ENCODE data around the gene RPS6KL1.

RPS6KL1 gene

GRCh38 chr14:74911704-74912103 lies 11.4 kb downstream of the RPS6KL1 start:
- no peak for DNase-seq

DNA sequence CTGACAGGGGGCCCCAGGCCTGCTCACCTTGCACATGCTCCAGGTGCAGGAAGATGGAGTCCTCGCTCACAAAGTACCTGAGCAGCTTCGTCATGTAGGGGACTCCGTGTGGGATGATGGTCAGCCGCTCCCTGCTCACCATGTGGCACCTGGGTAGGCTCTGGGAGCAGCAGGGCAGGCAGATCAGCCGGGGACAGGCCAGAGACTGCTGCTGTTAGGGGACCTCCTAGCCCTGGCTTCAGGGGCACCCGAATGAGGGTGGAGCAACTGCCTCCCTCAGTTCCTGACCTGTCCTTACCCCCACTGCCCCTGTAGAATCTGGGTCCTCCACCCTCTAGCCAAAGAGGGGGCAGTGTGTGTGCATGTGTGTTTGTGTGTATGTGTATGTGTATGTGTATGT lies 11.8 kb downstream of the RPS6KL1 start:
- no peak for DNase-seq

- no peak for DNase-seq
Measured at GRCh38 chr14:74910556-74910955, 12.5 kb downstream of the RPS6KL1 start.

DNA sequence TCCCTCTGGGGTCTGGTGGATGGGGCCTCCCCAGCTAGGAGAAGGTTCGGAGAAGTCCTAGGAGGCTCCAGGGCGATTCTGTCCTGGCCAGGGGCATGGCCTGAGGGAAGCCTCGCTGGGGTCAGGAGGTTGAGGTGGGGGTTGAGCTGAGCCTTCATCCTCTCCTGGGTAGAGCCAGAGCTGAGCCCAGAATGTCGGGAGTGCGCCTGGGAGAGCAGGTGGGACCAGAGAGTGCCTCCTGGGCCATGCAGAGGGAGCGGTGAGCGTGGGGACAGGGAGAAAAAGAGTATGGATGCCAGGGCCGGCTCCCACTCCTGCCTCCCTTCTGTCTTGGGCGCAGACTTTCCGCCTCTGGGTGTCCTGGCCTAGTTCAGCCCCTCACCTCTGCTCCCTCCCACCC lies 13.1 kb downstream of the RPS6KL1 start:
- no peak for DNase-seq

- no peak for DNase-seq
Measured at GRCh38 chr14:74909501-74909900, 13.6 kb downstream of the RPS6KL1 start.

GRCh38 chr14:74908861-74909341 lies 14.2 kb downstream of the RPS6KL1 start:
- DNase-seq: no peak

- DNase-seq: no peak
Measured at GRCh38 chr14:74907744-74908143, 15.3 kb downstream of the RPS6KL1 start.

- DNase-seq: no peak
Measured at GRCh38 chr14:74906925-74907521, 16.0 kb downstream of the RPS6KL1 start.

DNA sequence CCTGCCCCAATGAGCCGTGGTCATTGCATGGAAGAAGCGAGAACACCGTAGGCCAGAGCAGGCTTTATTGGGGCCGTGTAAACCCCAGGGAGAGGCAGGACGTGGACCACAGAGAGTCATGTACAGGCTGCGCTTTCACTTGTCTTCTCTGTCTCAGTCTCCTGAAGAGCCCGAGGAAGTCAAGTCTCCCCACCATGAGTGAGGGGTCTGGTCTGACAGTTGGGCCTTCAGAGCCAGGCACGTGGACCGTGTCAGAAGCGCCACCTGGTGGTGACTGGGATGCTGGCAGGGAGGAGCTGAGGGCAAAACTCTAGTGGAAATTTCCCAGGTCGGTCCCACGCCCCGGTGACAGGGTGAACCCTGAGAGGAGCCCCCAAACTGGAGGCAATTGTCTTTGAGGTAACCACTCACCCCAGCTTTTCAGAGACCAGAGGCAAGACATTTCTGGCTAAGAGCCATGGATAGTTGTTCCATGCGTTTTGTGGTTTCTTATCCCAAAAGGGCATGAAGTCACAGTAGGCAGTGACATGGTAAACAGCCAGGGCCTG lies 17.4 kb downstream of the RPS6KL1 start:
- DNase-seq: peak; percentile 61

- no peak for DNase-seq
Measured at GRCh38 chr14:74904635-74905503, 18.2 kb downstream of the RPS6KL1 start.

- no peak for DNase-seq
Measured at GRCh38 chr14:74902941-74903705, 19.9 kb downstream of the RPS6KL1 start.

- DNase-seq: no peak
Measured at GRCh38 chr14:74898694-74899093, 24.4 kb downstream of the RPS6KL1 start.

GRCh38 chr14:74898083-74898482 lies 25.0 kb downstream of the RPS6KL1 start:
- no peak for DNase-seq

GRCh38 chr14:74897642-74898041 lies 25.4 kb downstream of the RPS6KL1 start:
- no peak for DNase-seq

- DNase-seq: no peak
Measured at GRCh38 chr14:74896400-74896799, 26.7 kb downstream of the RPS6KL1 start.

DNA sequence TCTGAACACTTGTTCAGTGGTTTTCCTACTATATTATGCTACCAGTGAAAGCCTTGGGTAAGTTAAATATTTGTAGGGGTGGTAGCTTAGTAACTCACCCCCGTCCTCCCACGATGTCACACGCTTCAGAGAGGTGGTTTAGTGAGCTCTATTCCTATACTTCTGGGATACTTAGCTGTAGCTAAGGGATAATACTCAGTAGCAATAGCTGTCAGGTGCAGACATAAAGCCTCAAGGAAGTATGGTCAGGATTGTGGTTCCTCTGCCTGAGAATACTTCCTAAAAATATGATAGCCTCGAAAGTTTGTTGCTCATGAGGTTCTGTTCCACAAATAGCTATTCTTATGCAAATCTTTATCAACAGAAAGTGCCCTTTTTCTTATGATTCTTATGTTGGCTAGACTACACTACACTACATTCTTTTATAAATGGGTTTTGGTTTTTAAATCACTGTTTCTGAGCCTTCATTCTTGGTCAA lies 29.4 kb downstream of the RPS6KL1 start:
- DNase-seq: no peak

GRCh38 chr14:74892745-74893144 lies 30.3 kb downstream of the RPS6KL1 start:
- DNase-seq: no peak

GRCh38 chr14:74891870-74892269 lies 31.2 kb downstream of the RPS6KL1 start:
- DNase-seq: no peak

DNA sequence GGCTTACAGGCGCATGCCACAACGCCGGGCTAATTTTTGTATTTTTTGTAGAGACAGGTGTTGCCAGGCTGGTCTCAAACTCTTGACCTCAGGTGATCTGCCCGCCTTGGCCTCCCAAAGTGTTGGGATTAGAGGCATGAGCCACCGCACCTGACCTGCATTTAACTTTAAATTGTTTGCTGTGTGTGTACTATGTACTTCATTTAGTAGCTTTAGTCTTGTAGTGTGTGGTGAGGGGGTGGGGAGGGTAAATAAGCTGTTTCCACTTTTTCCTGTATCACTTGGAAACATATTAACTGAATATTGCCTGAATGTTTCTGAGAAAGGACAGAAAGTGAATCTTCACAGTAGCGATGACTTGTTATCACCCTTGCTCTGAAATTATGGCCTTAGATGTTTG lies 32.8 kb downstream of the RPS6KL1 start:
- DNase-seq: no peak

- DNase-seq: no peak
Measured at GRCh38 chr14:74888164-74889158, 34.6 kb downstream of the RPS6KL1 start.

DNA sequence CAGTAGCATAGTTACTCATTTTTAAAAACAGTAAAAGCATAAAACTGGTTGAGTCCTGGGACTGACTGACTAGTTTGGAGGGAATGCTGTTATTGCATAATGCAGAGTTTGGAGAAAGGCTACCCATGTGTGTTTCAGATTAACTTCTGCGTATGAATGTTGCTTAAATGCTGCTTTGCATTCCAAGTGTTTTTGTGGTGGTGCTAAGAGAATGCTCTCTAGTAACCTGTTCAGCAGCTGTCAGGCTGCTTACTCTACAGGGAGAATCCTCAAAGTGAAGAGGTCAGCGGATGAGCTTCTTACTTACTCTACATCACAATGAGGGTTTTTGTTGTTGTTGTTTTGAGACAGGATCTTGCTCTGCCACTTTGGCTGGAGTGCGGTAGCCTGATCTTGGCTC lies 37.1 kb downstream of the RPS6KL1 start:
- DNase-seq: no peak
